Naive thymus-derived CD8-positive, alpha-beta T cell (primary cell): Measurements from ENCODE around the gene RGS13. TPM values are rescaled to one million over a fixed set of nuclear protein-coding genes. Genes with fewer than 3 reads are reported as not detected.
"Not testable (repeated sequence)": the region's sequence is repeated elsewhere in the genome, so short reads cannot be mapped to it uniquely, and the experiment has no call there.

ENCODE experiments used
- ATAC-seq, 2 donors: fragments of 150-1000 bp; cut with Tn5 transposase in 1 of 2; sonication (Bioruptor Pico), chemical (Tn5 transposase) in 1 of 2; 1 replicate in 1 of 2; 2 replicates in 1 of 2; pipeline ENCODE4 v1.10.0; 2021; ENCODE audit warnings: mild to moderate bottlenecking in 2 of 2, moderate library complexity in 2 of 2
- POLR2A ChIA-PET: fragments of 350-600 bp; sonication (Branson Sonifier 250); formaldehyde crosslinking; loops from one replicate; lab custom pipeline; 2021; ENCODE audit warnings: antibody characterized with exemption; lab: Charles Lee
- DNase-seq, 10 donors: peaks; one replicate each; pipeline versions ENCODE4 v3.0.0 to v3.0.0-alpha.2; 2020 to 2022
- H3K27ac Mint-ChIP-seq, 10 donors: one replicate each; pipeline ENCODE4 v1.8.0; 2020 to 2022; ENCODE audit warnings: mild to moderate bottlenecking in 10 of 10, mixed read lengths in 10 of 10, moderate library complexity in 4 of 10, inconsistent platforms in 1 of 10
- H3K27me3 Mint-ChIP-seq, 5 donors: one replicate each; pipeline ENCODE4 v1.8.0; 2021 to 2022; ENCODE audit warnings: mixed read lengths in 5 of 5
- H3K36me3 Mint-ChIP-seq, 3 donors: one replicate each; pipeline ENCODE4 v1.8.0; 2020 to 2022; ENCODE audit warnings: mixed read lengths in 3 of 3, mild to moderate bottlenecking in 2 of 3, inconsistent platforms in 1 of 3
- H3K4me1 Mint-ChIP-seq, 4 donors: one replicate each; pipeline ENCODE4 v1.8.0; 2021 to 2022; ENCODE audit warnings: mixed read lengths in 4 of 4
- H3K4me3 Mint-ChIP-seq, 10 donors: one replicate each; pipeline ENCODE4 v1.8.0; 2020 to 2022; ENCODE audit warnings: mild to moderate bottlenecking in 10 of 10, mixed read lengths in 10 of 10, moderate library complexity in 6 of 10, inconsistent platforms in 1 of 10
- H3K9me3 Mint-ChIP-seq, 9 donors: one replicate each; pipeline ENCODE4 v1.8.0; 2020 to 2022; ENCODE audit warnings: mixed read lengths in 9 of 9, mild to moderate bottlenecking in 3 of 9, inconsistent platforms in 1 of 9, moderate library complexity in 1 of 9
- polyA plus RNA-seq, 3 donors: library from polyadenylated mRNA; unstranded; fragments of 300-500 nt; fragmentation: Illumina TruSeq; gene quantifications; one replicate each; pipeline ENCODE4 v1.2.3, GENCODE V29; 2021
- total RNA-seq, 8 experiments: library from RNA in 2 of 8; stranded (reverse) in 2 of 8; gene quantifications; one replicate each; pipeline ENCODE4 v1.2.3 and lab custom pipeline; 2021 to 2026

The RGS13 gene
- total and polyA plus RNA-seq, 5 experiments from 2014 or later, result not detected

DNA sequence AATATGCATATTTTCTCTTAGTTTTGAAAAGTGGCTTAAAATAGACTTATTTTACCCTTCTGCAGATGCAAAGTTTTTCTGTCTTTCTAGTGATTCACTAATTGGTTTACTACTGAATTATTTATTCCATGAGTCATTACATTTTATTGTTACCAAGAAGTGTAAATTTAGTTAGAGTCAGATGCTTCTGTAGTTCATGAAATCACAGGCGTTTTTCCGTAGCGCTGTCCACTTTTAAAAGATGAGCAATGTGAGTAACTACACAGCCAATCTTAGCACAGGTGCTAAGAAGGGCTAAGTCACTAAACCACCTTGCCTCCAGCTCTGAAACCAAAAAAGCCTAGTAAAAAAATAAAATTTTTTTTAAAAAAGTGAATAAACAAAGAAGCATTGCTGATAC is 24.7 kb downstream of the RGS13 start:
- H3K27ac Mint-ChIP-seq, result no peak overlapping the region
- H3K36me3 Mint-ChIP-seq, result no peaks in the 10 kb centered on the region
- H3K4me1 Mint-ChIP-seq, result no peaks in the 10 kb centered on the region
- peaks cover 0 to 4% (median 0%) of the 10 kb centered on the region in 9 donors for H3K9me3 Mint-ChIP-seq
- no peak overlapping the region for H3K4me3 Mint-ChIP-seq
- H3K27me3 Mint-ChIP-seq, result peaks cover 0 to 5% (median 2%) of the 10 kb centered on the region in 5 donors
- DNase-seq (no peak), ATAC-seq (no peak)
- POLR2A ChIA-PET, result no interaction called here

DNA sequence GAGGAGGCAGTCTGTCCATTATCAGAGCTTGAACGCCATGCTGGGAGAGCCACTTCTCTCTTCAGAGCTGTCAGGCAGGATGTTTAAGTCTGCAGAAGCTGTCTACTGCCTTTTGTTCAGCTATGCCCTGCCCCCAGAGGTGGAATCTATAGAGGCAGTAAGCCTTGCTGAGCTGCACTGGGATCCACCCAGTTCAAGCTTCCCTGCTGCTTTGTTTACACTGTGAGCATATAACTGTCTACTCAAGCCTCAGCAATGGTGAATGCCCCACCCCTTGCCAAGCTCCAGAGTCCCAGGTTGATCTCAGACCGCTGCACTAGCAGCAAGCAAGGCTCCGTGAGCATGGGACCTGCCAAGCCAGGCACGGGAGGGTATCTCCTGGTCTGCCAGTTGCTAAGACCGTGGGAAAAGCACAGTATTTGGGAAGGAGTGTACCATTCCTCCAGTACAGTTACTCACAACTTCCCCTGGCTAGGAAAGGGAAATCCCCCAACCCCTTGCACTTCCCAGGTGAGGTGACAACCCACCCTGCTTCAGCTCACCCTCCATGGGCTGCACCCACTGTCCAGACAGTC is 32.5 kb downstream of the RGS13 start:
- H3K36me3 Mint-ChIP-seq, result no peaks in the 10 kb centered on the region
- DNase-seq (no peak), ATAC-seq (no peak)
- H3K9me3 Mint-ChIP-seq, result peaks cover 0 to 3% (median 0%) of the 10 kb centered on the region in 9 donors
- no peak overlapping the region for H3K27ac Mint-ChIP-seq
- no peaks in the 10 kb centered on the region for H3K4me1 Mint-ChIP-seq
- no peak overlapping the region for H3K4me3 Mint-ChIP-seq
- POLR2A ChIA-PET, result no interaction called here
- H3K27me3 Mint-ChIP-seq, result peaks cover 9 to 22% (median 20%) of the 10 kb centered on the region in 5 donors

- POLR2A ChIA-PET, result no interaction called here
- peaks cover 0 to 3% (median 0%) of the 10 kb centered on the region in 9 donors for H3K9me3 Mint-ChIP-seq
- H3K27ac Mint-ChIP-seq, result no peak overlapping the region
- H3K27me3 Mint-ChIP-seq, result peaks cover 9 to 28% (median 20%) of the 10 kb centered on the region in 5 donors
- no peak for DNase-seq
- H3K4me3 Mint-ChIP-seq, result no peak overlapping the region
- H3K4me1 Mint-ChIP-seq, result no peaks in the 10 kb centered on the region
- no peaks in the 10 kb centered on the region for H3K36me3 Mint-ChIP-seq
- ATAC-seq, result no peak
These were observed 33.2 kb downstream of the RGS13 start for GRCh38 chr1:192669174-192669573.

DNA sequence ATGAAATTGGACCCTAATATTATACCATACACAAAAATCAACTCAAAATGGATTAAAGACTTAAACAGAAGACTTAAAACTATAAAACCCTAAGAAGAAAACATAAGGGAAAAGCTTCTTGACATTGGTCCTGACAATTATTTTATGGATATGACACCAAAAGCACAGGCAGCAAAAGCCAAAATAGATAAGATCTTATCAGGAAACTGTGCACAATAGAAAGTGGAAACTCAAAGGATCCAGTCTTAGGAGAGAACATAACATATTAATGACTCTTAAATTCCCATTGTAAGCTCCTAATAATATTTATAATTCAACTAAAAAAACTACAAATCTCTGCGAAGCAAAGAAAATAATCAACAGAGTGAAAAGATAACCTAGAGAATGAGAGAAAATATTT is 39.8 kb downstream of the RGS13 start:
- POLR2A ChIA-PET, result no interaction called here
- ATAC-seq (no peak), DNase-seq (no peak)
- Mint-ChIP-seq H3K4me1 (no peaks in the 10 kb centered on the region), H3K9me3 (peaks cover 0 to 2% (median 0%) of the 10 kb centered on the region in 9 donors), H3K4me3 (no peak overlapping the region), H3K36me3 (no peaks in the 10 kb centered on the region), H3K27ac (no peak overlapping the region), H3K27me3 (peaks cover 3 to 37% (median 11%) of the 10 kb centered on the region in 5 donors)

- Mint-ChIP-seq H3K4me1 (no peaks in the 10 kb centered on the region), H3K27me3 (peaks cover 3 to 20% (median 3%) of the 10 kb centered on the region in 5 donors), H3K27ac (no peak overlapping the region), H3K9me3 (no peaks in the 10 kb centered on the region), H3K4me3 (no peak overlapping the region), H3K36me3 (no peaks in the 10 kb centered on the region)
- no peak for ATAC-seq
- no peak for DNase-seq
- POLR2A ChIA-PET, result no interaction called here
These were observed 42.2 kb downstream of the RGS13 start for GRCh38 chr1:192678099-192678498.

GRCh38 chr1:192682335-192682734 is 46.4 kb downstream of the RGS13 start:
- DNase-seq (no peak), ATAC-seq (no peak)
- Mint-ChIP-seq H3K4me1 (no peaks in the 10 kb centered on the region), H3K9me3 (peaks cover 0 to 22% (median 8%) of the 10 kb centered on the region in 9 donors), H3K27me3 (peaks cover 0 to 6% (median 2%) of the 10 kb centered on the region in 5 donors), H3K27ac (no peak overlapping the region), H3K4me3 (no peak overlapping the region), H3K36me3 (no peaks in the 10 kb centered on the region)
- POLR2A ChIA-PET, result no interaction called here

DNA sequence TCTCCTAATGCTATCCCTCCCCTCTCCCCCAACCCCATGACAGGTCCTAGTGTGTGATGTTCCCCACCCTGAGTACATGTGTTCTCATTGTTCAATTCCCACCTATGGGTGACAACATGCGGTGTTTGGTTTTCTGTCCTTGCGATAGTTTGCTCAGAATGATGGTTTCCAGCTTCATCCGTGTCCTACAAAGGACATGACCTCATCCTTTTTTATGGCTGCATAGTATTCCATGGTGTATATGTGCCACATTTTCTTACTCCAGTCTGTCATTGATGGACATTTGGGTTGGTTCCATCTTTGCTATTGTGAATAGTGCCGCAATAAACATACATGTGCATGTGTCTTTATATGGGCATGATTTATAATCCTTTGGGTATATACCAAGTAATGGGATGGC is 47.1 kb downstream of the RGS13 start:
- H3K27ac Mint-ChIP-seq, H3K4me3 Mint-ChIP-seq, H3K36me3 Mint-ChIP-seq, H3K4me1 Mint-ChIP-seq, DNase-seq, H3K27me3 Mint-ChIP-seq, POLR2A ChIA-PET, ATAC-seq: not testable (repeated sequence)
- H3K9me3 Mint-ChIP-seq, result peaks cover 0 to 27% (median 8%) of the 10 kb centered on the region in 9 donors

DNA sequence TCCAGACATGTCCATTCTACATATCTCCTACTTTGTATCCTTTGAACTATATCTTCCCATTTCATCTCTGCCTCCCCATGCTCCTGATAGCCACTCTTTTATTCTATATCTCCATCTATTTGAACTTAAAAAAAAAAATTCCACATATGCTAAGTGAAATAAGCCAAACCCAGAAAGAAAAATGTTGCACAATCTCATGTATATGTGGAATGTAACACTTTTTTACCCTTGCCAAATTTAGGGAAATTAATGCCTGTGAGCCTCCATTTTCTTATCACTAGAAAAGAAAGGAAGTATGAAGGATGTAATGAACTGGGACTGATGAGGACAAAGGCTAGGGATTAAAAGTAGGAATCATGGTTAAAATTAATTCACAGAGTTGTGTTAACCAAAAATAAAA is 53.5 kb downstream of the RGS13 start:
- Mint-ChIP-seq H3K9me3 (peaks cover 0 to 37% (median 12%) of the 10 kb centered on the region in 9 donors), H3K36me3 (peaks cover 0 to 15% (median 3%) of the 10 kb centered on the region in 3 donors), H3K27ac (no peak overlapping the region), H3K4me1 (no peaks in the 10 kb centered on the region), H3K4me3 (no peak overlapping the region), H3K27me3 (peaks cover 11 to 29% (median 13%) of the 10 kb centered on the region in 5 donors)
- DNase-seq (no peak), ATAC-seq (no peak)
- POLR2A ChIA-PET, result no interaction called here

DNA sequence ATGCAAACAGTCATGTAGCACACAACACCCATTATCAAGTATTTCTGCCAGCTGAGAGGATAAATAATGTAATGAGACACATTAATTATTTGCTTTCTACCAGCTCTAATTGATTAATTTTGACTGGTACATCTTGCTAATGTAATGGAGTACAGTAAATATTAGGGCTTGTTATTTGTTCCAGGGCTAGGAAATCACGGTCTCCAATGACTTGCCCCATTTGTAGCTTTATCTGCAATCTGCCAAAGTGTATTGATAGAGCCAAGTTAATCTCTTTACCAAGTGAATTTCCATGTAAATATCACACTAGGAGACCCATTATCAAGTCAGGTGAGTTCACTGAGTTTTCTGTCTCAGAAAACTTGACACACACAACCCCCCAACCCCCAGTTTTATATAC is 55.1 kb downstream of the RGS13 start:
- Mint-ChIP-seq H3K4me3 (no peak overlapping the region), H3K4me1 (no peaks in the 10 kb centered on the region), H3K27me3 (peaks cover 10 to 29% (median 13%) of the 10 kb centered on the region in 5 donors), H3K27ac (no peak overlapping the region), H3K9me3 (peaks cover 0 to 27% (median 5%) of the 10 kb centered on the region in 9 donors), H3K36me3 (peaks cover 0 to 15% (median 3%) of the 10 kb centered on the region in 3 donors)
- DNase-seq (no peak), ATAC-seq (no peak)
- POLR2A ChIA-PET, result no interaction called here

DNA sequence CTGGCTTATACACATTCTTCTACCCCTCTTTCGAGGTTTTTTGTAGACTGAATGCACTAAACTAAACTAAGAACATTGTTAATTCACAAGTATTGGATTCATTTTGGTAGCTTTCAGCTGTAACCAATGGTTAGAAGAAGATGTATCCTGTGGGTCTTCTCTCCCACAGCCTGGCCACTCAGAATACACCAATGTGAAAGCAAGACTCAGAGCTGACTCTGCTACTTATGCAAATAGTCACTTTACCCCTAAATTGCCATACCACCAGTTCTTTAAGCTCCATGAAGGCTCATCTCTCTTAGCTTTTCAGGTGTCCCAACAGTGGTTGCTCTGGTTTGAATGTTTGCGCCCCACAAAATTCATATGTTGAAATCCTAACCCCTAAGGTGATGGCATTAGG is 60.1 kb downstream of the RGS13 start:
- Mint-ChIP-seq H3K36me3 (peaks cover 0 to 10% (median 0%) of the 10 kb centered on the region in 3 donors), H3K4me3 (no peak overlapping the region), H3K27ac (no peak overlapping the region), H3K9me3 (peaks cover 0 to 11% (median 2%) of the 10 kb centered on the region in 9 donors), H3K27me3 (peaks cover 5 to 13% (median 10%) of the 10 kb centered on the region in 5 donors), H3K4me1 (no peaks in the 10 kb centered on the region)
- ATAC-seq, result no peak
- DNase-seq, result no peak
- POLR2A ChIA-PET, result no interaction called here

- Mint-ChIP-seq H3K4me1 (peaks cover 0 to 2% (median 0%) of the 10 kb centered on the region in 4 donors), H3K27me3 (peaks cover 0 to 10% (median 4%) of the 10 kb centered on the region in 5 donors), H3K4me3 (no peak overlapping the region), H3K9me3 (peaks cover 0 to 5% (median 1%) of the 10 kb centered on the region in 9 donors), H3K36me3 (peaks cover 0 to 5% (median 0%) of the 10 kb centered on the region in 3 donors), H3K27ac (no peak overlapping the region)
- no peak for ATAC-seq
- POLR2A ChIA-PET, result no interaction called here
- no peak for DNase-seq
These were observed 61.8 kb downstream of the RGS13 start for GRCh38 chr1:192697771-192698170.

DNA sequence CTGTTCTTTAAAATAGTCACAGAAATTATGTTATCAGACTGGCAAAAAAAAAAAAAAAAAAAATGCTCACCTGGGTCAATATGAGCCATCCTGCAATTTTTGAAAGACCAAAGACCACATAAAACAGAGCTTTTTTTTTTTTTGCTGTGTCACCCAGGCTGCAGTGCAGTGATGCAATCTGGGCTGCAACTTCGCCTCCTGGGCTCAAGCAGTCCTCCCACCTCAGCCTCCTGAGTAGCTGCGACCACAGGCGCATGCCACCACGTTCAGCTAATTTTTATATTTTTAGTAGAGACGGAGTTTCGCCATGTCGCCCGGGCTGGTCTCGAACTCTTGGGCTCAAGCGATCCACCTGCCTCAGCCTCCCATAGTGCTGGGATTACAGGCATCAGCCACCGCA is 62.8 kb downstream of the RGS13 start:
- no peak for ATAC-seq

GRCh38 chr1:192700834-192701271 is 64.9 kb downstream of the RGS13 start:
- ATAC-seq (no peak), DNase-seq (no peak)
- Mint-ChIP-seq H3K27ac (no peak overlapping the region), H3K4me3 (no peak overlapping the region), H3K36me3 (no peaks in the 10 kb centered on the region), H3K4me1 (peaks cover 0 to 2% (median 0%) of the 10 kb centered on the region in 4 donors), H3K27me3 (peaks cover 0 to 5% (median 0%) of the 10 kb centered on the region in 5 donors), H3K9me3 (no peaks in the 10 kb centered on the region)
- POLR2A ChIA-PET, result no interaction called here

More for the DNA sequence above, 62.8 kb downstream of the RGS13 start:
- H3K4me3 Mint-ChIP-seq, result no peak overlapping the region
- no peaks in the 10 kb centered on the region for H3K9me3 Mint-ChIP-seq
- POLR2A ChIA-PET, result no interaction called here
- no peak for DNase-seq
- H3K27me3 Mint-ChIP-seq, result peaks cover 0 to 8% (median 4%) of the 10 kb centered on the region in 5 donors
- peaks cover 0 to 2% (median 0%) of the 10 kb centered on the region in 4 donors for H3K4me1 Mint-ChIP-seq
- H3K36me3 Mint-ChIP-seq, result no peaks in the 10 kb centered on the region
- H3K27ac Mint-ChIP-seq, result no peak overlapping the region
